ENCODE results near the gene TULP4.
"Not testable (repeated sequence)": the region's sequence is repeated elsewhere in the genome, so short reads cannot be mapped to it uniquely, and the experiment has no call there.

TULP4 gene

GRCh38 chr6:158312165-158312564 is at the start of gene TULP4:
TULP4 (plus strand) TSS chr6:158312465; CDS start chr6:158314017, 1,552 bp downstream.
- DNase-seq = no peak

GRCh38 chr6:158262755-158263154 is 49.5 kb upstream of the TULP4 start:
- DNase-seq = no peak

- DNase-seq = no peak
Measured at GRCh38 chr6:158264180-158264579, 48.1 kb upstream of the TULP4 start.

DNA sequence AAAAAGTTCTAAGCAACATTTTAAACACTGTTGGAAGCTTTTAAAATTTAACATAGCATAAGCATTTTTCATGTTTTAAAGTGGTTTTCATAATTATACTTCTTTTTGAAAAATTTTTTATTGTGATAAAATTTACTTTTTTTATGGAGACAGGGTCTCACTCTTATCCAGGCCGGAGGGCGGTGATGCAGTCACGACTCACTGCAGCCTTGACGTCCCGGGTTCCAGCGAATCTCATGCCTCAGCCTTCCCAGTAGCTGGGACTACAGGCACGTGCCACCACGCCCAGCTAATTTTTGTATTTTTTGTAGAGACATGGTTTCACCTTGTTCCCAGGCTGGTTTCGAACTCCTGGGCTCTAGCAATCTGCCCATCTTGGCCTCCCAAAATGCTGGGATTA is 46.1 kb upstream of the TULP4 start:
- DNase-seq = no peak

DNA sequence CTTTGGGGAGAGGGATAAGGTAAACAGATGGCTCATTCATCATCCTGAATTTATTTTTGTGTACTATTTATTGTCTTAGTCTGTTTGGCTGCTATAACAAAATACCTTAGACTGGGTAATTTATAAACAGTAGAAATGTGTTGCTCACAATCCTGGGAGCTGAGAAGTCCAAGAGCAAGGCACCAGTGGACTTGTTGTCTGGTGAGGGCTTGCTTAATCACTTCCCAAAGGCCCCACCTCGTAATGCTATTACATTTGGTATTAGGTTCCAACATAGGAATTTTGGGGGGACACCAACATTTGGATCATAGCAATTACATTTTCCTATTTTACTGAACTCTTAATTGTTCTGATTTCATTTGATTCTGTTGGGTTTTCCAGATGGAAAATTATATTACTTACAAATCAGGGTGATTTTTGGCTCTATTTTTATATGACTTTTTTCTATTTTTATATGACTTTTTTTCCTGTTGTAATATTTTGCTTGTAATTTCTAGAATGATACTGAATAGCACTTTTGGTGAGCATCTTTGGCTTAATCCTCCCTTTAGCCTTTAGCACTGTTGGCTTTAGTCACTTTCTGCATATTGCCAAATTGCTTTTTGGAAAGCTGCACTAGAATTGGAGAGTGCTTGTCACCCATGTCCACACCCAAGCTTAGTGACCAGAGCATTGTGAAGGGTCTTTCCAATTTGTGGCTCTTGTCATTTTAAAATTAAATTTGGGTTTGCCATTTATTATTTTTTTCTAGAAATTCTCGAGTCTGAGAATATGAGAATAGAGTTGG is 43.7 kb upstream of the TULP4 start:
- no peak for DNase-seq

DNA sequence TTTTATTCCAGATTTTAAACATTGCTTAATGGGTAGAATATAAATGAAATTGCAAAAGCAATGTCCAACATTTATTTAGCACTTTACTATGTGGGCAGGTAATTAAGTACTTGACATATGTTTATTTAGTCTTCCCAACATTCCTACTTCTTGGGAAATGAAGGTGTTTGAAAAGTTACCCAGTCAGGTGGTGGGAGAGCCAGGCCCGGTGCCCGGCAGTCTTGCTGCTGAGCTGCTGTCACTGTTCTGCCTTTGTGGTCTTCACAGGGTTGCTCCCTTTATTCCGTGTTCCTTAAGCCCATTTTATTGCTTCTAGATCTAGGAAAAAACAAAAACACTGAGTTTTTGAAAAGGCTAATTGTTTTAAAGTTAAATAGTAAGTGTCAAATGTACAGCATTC is 42.6 kb upstream of the TULP4 start:
- no peak for DNase-seq

- DNase-seq = no peak
Measured at GRCh38 chr6:158270389-158271127, 41.7 kb upstream of the TULP4 start.

- DNase-seq = peak; percentile 30
Measured at GRCh38 chr6:158272324-158272723, 39.9 kb upstream of the TULP4 start.

GRCh38 chr6:158278004-158278403 is 34.3 kb upstream of the TULP4 start:
- DNase-seq = no peak

DNA sequence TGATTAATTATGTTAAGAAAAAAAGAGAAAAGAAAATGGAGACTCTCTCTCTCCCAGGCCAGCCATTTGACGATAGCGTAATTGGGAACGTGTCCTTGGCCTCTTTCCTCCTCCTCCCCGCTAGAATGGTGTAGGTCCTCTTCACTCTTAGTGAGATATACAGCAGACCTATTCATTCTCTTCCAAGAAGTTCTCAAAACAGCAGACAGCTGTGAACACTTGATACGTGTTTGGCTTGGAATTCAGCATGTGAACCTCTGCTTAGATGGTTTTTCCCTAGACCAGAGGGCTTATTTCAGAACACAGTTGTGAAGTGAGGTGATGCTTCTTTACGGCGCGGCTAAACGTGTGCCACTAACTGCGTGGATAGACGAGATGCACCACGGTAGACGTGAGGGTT is 32.6 kb upstream of the TULP4 start:
- no peak for DNase-seq

DNA sequence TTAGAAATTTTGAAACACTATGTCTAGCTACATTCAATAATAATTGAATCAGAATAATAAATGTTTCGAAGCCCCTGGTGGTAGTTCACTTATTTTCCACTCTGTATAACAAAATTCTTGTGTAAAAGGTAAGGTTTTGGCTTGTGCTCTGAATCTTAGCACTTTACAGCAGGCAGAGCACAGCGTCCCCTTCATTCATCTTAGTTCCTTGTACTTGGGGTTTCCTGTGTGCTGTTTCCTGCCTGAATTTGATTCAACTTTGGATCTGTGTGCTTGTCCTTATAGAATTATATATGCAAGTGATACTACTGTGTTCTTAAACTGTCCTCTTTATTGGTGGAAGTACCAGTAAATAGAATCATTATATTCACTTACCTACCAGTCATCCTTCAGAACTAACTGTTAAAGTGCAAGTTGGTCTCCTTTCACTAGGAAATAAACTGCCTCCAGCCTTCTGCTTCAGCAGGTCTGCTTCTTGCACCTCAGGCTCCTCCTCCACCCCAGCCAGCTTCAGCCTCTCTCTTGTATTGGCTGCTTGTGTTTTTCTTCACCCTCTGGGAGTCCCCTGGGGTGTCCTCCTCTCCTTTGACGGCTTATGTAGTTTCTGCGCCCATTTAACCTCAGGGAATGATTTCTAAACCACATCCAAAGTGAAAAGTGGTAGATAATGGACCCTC is 28.8 kb upstream of the TULP4 start:
- DNase-seq = no peak

DNA sequence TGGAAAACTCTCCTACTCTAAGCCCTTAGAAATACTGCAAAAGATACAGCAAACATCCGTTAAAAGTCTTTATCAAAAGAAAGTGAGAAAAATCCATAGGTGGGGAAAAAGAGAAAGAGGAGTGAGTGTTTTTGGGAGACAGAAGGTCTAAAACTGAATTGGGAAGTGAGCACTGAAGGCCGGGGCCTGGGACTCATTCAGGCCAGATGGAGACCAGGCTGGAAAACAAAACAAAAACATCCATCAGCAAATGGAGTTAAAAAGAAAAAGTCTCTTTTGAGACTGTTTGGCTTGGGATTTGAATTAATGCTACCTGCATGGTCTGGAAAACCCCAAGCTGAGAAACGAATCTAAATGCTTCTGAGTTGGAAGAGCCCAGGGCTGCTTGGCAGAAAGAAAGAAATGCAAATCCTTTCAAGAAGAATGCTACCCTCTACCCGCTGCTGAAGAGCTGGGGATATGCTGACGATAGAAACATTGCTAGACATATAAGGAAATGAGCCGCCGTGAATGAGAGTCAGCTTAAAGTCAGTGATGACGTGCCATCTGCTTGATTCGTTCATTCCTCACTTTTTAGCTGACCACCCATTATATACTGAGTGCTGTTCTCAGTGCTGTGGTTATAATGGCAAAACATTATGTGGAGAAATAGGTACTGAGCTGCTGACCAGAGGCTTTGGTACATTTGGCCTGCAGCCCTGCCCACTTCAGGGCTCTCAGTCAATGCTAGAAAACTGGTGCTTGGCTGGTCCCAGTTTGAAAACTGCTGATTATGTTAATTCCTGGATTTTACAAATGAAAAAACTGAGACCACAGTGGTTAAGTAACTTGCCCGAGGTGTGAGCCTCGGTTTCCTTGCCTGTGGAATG is 28.0 kb upstream of the TULP4 start:
- no peak for DNase-seq

DNA sequence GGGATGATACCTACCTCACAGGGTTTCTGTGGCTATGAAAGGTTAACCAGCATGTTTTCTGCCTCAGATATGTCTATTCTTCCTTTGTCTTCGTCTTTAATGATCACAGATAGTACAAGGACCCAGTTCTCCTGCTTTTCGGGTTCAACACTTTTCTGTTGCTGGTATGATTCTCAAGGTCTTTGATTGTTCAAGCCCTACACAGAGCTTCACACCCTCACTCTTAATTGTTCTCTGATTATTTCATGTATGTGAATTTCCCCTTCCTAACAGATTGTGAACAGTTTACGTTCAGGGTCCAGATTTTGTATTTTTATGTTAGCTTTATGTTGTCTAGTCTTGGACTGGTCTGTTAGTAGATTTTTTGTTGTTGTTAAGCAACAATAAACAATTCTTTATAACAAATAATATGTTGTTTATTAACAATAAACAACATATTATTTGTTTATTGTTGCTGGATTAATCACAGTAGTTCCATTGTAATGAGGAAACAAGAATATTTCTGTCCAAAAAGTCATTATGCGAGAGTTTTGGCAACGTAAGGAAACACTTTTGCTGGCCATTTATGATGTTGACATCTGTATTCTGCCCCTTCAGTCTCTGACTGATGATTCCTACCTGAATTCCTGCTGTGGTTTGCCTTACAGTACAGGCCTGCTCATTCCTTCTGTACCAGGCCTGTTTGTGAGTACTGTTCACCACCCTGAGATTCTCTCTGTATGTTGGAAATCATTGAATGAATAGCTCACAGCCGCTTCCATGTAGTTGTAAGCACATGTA is 27.2 kb upstream of the TULP4 start:
- DNase-seq = no peak

DNA sequence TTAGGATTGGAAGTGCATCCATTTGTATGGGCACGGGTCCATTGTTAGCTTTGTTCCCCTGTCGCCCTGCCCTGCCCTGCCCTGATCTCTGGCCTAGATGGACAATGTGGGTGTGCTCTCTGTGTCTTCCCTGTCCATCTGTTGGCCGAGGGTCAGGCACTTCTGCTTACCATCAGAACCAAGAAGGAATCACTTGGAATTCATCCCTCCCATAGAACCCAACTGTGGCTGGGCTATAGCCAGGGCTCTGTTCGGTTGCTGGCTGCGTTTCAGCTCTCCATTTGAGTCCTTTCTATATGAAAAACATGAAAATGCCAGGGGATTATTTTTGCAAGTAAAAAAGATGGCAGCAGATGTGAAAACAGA is 26.6 kb upstream of the TULP4 start:
- no peak for DNase-seq

DNA sequence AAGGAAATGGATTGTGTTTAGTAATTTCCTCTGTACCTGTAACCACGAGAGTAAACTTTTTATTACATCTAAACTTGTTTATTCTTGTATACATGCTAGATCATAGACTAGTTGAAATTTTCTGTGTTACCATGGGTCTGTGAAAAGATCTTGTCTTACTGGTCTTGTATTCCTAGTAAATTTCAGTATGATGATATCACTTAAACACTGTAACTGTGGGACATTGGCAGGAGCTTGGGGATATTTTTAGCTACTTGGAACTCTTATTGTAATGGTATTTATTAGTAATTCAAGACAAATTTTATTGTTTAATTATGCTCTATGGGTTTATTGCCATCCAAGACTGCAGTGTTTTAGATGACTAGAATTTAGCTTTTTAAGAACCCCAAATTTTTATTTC is 25.9 kb upstream of the TULP4 start:
- DNase-seq = no peak

DNA sequence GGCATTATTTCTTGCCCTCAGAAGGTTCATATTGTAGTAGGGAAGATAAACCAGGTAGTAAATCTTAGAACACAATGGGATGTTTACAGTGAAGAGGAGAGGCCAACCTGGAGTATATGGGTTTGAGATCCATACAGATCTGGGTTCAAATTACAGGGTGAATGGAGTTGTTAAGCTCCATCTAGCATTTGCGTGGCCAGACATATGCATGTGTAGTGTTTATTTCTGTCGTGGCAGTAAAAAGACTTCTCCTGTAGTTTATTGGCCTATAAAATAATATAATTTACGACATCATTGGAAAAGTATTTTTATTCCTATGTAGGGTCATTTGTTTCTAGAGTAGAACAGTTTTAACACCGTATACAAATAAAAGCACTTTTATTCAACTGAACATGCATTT is 25.2 kb upstream of the TULP4 start:
- DNase-seq = no peak

DNA sequence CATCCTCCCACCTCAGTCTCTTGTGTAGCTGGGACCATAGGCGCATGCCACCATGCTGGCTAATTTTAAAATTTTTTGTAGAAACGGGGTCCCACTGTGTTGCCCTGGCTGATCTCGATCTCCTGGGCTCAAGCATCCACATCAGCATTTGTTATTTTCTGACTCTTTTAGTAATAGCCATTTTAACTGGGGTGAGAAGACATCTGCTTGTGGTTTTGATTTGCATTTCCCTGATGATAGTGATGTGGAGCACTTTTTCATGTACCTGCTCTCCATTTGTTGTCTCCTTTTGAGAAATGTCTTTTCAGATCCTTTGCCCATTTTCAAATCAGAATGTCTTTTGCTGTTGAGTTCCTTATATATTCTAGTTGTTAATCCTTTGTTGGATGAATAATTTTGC is 22.2 kb upstream of the TULP4 start:
- DNase-seq = no peak

- peak; percentile 31 for DNase-seq
Measured at GRCh38 chr6:158290659-158291058, 21.6 kb upstream of the TULP4 start.

- DNase-seq = no peak
Measured at GRCh38 chr6:158292016-158292415, 20.2 kb upstream of the TULP4 start.

GRCh38 chr6:158293122-158293521 is 19.1 kb upstream of the TULP4 start:
- no peak for DNase-seq

GRCh38 chr6:158295976-158296853 is 16.1 kb upstream of the TULP4 start:
- DNase-seq = not testable (repeated sequence)
